GM23338 (cell line): Measurements from ENCODE around the gene PKD2L1. TPM values are rescaled to one million over a fixed set of nuclear protein-coding genes. Genes with fewer than 3 reads are reported as not detected.

Experiments used
- CREB1 ChIP-seq: fragments of 250-450 bp; sonication (Bioruptor Pico); IDR thresholded peaks from 2 replicates; pipeline ENCODE4 v1.5.0; 2020; ENCODE audit warnings: low read depth, mild to moderate bottlenecking, moderate library complexity
- CTCF ChIP-seq, 2 experiments: fragments of 200-600 bp in 1 of 2; sonication (generic) in 1 of 2; conservative IDR thresholded peaks; 2 replicates each; pipeline versions ENCODE4 v1.5.1 to v1.6.1; 2016 to 2017; ENCODE audit warnings: antibody characterized with exemption in 2 of 2, low read depth in 2 of 2, mild to moderate bottlenecking in 2 of 2, moderate library complexity in 1 of 2
- NANOG ChIP-seq: IDR thresholded peaks from 2 replicates; pipeline ENCODE4 v1.6.1; 2016; ENCODE audit warnings: antibody characterized with exemption, borderline replicate concordance
- POLR2AphosphoS5 ChIP-seq: IDR thresholded peaks from 2 replicates; pipeline ENCODE4 v1.6.1; 2016; ENCODE audit warnings: antibody characterized with exemption, low read depth
- STAT1 ChIP-seq: IDR thresholded peaks from one replicate; pipeline ENCODE4 v1.6.1; 2016; ENCODE audit warnings: antibody characterized with exemption; ENCODE audit not compliant: unreplicated experiment
- ZNF114 ChIP-seq: fragments of 250-450 bp; sonication (Bioruptor Pico); IDR thresholded peaks from 2 replicates; pipeline ENCODE4 v1.5.0; 2020; ENCODE audit warnings: mild to moderate bottlenecking, moderate library complexity
- ZNF331 ChIP-seq: fragments of 250-450 bp; sonication (Bioruptor Pico); IDR thresholded peaks from 2 replicates; pipeline ENCODE4 v1.5.0; 2020; ENCODE audit warnings: low read depth, mild to moderate bottlenecking, moderate library complexity
- polyA plus RNA-seq: library from polyadenylated mRNA; unstranded; fragments of >200 nt; fragmentation: Nextera tagmentation; extraction: Ambion mirVana; gene quantifications from 2 replicates; pipeline ENCODE4 v1.2.1, GENCODE V29; 2016
- total RNA-seq: library from RNA; depleted of rRNA; stranded (reverse); fragments of >200 nt; shearing (Covaris generic); gene quantifications from 2 replicates; pipeline ENCODE4 v1.2.3, GENCODE V29; 2014
- TF ChIP-seq, protein P1 (sequence below): fragments of 250-450 bp; sonication (Bioruptor Pico); IDR thresholded peaks from 2 replicates; pipeline ENCODE4 v1.5.0; 2020; ENCODE audit warnings: mild to moderate bottlenecking, moderate library complexity
- TF ChIP-seq, protein P2 (sequence below): IDR thresholded peaks from 2 replicates; pipeline ENCODE4 v1.6.1; 2016; ENCODE audit warnings: antibody characterized with exemption

The PKD2L1 gene
- total and polyA plus RNA-seq, 2 experiments from 2014 or later = not detected

GRCh38 chr10:100297242-100297641, 32.8 kb downstream of the PKD2L1 start (continued):
- TF ChIP-seq, protein P1, sequence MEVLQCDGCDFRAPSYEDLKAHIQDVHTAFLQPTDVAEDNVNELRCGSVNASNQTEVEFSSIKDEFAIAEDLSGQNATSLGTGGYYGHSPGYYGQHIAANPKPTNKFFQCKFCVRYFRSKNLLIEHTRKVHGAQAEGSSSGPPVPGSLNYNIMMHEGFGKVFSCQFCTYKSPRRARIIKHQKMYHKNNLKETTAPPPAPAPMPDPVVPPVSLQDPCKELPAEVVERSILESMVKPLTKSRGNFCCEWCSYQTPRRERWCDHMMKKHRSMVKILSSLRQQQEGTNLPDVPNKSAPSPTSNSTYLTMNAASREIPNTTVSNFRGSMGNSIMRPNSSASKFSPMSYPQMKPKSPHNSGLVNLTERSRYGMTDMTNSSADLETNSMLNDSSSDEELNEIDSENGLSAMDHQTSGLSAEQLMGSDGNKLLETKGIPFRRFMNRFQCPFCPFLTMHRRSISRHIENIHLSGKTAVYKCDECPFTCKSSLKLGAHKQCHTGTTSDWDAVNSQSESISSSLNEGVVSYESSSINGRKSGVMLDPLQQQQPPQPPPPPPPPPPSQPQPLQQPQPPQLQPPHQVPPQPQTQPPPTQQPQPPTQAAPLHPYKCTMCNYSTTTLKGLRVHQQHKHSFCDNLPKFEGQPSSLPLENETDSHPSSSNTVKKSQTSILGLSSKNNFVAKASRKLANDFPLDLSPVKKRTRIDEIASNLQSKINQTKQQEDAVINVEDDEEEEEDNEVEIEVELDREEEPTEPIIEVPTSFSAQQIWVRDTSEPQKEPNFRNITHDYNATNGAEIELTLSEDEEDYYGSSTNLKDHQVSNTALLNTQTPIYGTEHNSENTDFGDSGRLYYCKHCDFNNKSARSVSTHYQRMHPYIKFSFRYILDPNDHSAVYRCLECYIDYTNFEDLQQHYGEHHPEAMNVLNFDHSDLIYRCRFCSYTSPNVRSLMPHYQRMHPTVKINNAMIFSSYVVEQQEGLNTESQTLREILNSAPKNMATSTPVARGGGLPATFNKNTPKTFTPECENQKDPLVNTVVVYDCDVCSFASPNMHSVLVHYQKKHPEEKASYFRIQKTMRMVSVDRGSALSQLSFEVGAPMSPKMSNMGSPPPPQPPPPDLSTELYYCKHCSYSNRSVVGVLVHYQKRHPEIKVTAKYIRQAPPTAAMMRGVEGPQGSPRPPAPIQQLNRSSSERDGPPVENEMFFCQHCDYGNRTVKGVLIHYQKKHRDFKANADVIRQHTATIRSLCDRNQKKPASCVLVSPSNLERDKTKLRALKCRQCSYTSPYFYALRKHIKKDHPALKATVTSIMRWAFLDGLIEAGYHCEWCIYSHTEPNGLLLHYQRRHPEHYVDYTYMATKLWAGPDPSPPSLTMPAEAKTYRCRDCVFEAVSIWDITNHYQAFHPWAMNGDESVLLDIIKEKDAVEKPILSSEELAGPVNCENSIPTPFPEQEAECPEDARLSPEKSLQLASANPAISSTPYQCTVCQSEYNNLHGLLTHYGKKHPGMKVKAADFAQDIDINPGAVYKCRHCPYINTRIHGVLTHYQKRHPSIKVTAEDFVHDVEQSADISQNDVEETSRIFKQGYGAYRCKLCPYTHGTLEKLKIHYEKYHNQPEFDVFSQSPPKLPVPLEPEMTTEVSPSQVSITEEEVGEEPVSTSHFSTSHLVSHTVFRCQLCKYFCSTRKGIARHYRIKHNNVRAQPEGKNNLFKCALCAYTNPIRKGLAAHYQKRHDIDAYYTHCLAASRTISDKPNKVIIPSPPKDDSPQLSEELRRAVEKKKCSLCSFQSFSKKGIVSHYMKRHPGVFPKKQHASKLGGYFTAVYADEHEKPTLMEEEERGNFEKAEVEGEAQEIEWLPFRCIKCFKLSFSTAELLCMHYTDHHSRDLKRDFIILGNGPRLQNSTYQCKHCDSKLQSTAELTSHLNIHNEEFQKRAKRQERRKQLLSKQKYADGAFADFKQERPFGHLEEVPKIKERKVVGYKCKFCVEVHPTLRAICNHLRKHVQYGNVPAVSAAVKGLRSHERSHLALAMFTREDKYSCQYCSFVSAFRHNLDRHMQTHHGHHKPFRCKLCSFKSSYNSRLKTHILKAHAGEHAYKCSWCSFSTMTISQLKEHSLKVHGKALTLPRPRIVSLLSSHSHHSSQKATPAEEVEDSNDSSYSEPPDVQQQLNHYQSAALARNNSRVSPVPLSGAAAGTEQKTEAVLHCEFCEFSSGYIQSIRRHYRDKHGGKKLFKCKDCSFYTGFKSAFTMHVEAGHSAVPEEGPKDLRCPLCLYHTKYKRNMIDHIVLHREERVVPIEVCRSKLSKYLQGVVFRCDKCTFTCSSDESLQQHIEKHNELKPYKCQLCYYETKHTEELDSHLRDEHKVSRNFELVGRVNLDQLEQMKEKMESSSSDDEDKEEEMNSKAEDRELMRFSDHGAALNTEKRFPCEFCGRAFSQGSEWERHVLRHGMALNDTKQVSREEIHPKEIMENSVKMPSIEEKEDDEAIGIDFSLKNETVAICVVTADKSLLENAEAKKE (CRISPR knock-in tag) = no peak
- no peak for TF ChIP-seq ZNF114 (CRISPR knock-in tag)
- TF ChIP-seq CREB1 (CRISPR knock-in tag) = no peak
- no peak for TF ChIP-seq NANOG
- no peak for TF ChIP-seq ZNF331 (CRISPR knock-in tag)
- TF ChIP-seq STAT1 = no peak
- TF ChIP-seq, protein P2, sequence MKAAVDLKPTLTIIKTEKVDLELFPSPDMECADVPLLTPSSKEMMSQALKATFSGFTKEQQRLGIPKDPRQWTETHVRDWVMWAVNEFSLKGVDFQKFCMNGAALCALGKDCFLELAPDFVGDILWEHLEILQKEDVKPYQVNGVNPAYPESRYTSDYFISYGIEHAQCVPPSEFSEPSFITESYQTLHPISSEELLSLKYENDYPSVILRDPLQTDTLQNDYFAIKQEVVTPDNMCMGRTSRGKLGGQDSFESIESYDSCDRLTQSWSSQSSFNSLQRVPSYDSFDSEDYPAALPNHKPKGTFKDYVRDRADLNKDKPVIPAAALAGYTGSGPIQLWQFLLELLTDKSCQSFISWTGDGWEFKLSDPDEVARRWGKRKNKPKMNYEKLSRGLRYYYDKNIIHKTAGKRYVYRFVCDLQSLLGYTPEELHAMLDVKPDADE = no peak
- TF ChIP-seq CTCF (conservative IDR thresholded peaks at IDR 0.05; ENCODE audit: low read depth in 2 of 2) = no peak
- no peak for TF ChIP-seq POLR2AphosphoS5
